Choroid plexus epithelial cell (primary cell): Measurements from ENCODE around the gene HEPHL1.

Source experiments
- DNase-seq: peaks from one replicate; pipeline ENCODE4 v3.0.0-alpha.2; 2010; ENCODE audit warnings: low read depth
- H3K4me3 ChIP-seq: 2 replicates; pipeline ENCODE4 v1.5.1; 2011; ENCODE audit warnings: low read depth, mild to moderate bottlenecking, control low read depth, low read length, moderate library complexity
- CTCF ChIP-seq: conservative IDR thresholded peaks from 2 replicates; pipeline ENCODE4 v1.5.1; 2011; ENCODE audit warnings: low read depth, mild to moderate bottlenecking, control low read depth, inconsistent platforms, low read length, moderate library complexity

HEPHL1 gene

GRCh38 chr11:94103471-94103870, 82.3 kb downstream of the HEPHL1 start:
- DNase-seq = no peak
- no peak for TF ChIP-seq CTCF

GRCh38 chr11:94104734-94105133, 83.6 kb downstream of the HEPHL1 start:
- no peak for TF ChIP-seq CTCF
- no peak overlapping the region for H3K4me3 ChIP-seq
- no peak for DNase-seq

More at GRCh38 chr11:94103471-94103870, 82.3 kb downstream of the HEPHL1 start:
- H3K4me3 ChIP-seq = no peak overlapping the region

GRCh38 chr11:94106716-94107115, 85.6 kb downstream of the HEPHL1 start:
- no peak for DNase-seq
- no peak for TF ChIP-seq CTCF

GRCh38 chr11:94107363-94107762, 86.2 kb downstream of the HEPHL1 start:
- DNase-seq = peak; percentile 27
- no peak overlapping the region for H3K4me3 ChIP-seq
- peak; percentile 48 for TF ChIP-seq CTCF

More at GRCh38 chr11:94106716-94107115, 85.6 kb downstream of the HEPHL1 start:
- H3K4me3 ChIP-seq = no peak overlapping the region

- no peak overlapping the region for H3K4me3 ChIP-seq
- no peak for DNase-seq
- TF ChIP-seq CTCF = no peak
These were observed 90.1 kb downstream of the HEPHL1 start for GRCh38 chr11:94111241-94111640.

GRCh38 chr11:94111660-94112059, 90.5 kb downstream of the HEPHL1 start:
- DNase-seq = no peak
- H3K4me3 ChIP-seq = no peak overlapping the region
- TF ChIP-seq CTCF = no peak

GRCh38 chr11:94112206-94112953, 91.2 kb downstream of the HEPHL1 start:
- DNase-seq = peak; percentile 19
- TF ChIP-seq CTCF = no peak
- no peak overlapping the region for H3K4me3 ChIP-seq
